Activated B cell treated with CpG ODN at 0.5 μM for 24 hours (primary cell): ENCODE measurements around the gene VWA8. TPM values are rescaled to one million over a fixed set of nuclear protein-coding genes. Genes with fewer than 3 reads are reported as not detected.
"Not testable (repeated sequence)": the region's sequence is repeated elsewhere in the genome, so short reads cannot be mapped to it uniquely, and the experiment has no call there.

ENCODE experiments used
- ATAC-seq: fragments of 200-7000 bp; cut with Tn5 transposase; one replicate; pipeline ENCODE4 v1.10.0; 2021; ENCODE audit warnings: low read depth, mild to moderate bottlenecking, moderate library complexity
- CTCF ChIA-PET: fragments of 350-600 bp; sonication (Branson Sonifier 250); formaldehyde crosslinking; loops from one replicate; lab custom pipeline; 2021; ENCODE audit warnings: antibody characterized with exemption; lab: Charles Lee
- POLR2A ChIA-PET: fragments of 350-600 bp; sonication (Branson Sonifier 250); formaldehyde crosslinking; loops from one replicate; lab custom pipeline; 2021; ENCODE audit warnings: antibody characterized with exemption; lab: Charles Lee
- DNase-seq: peaks from one replicate; pipeline ENCODE4 v3.0.0; 2022
- H3K27ac Mint-ChIP-seq: one replicate; pipeline ENCODE4 v1.8.0; 2020; ENCODE audit warnings: mixed read lengths
- H3K27me3 Mint-ChIP-seq: one replicate; pipeline ENCODE4 v1.8.0; 2021; ENCODE audit warnings: mixed read lengths
- H3K36me3 Mint-ChIP-seq: one replicate; pipeline ENCODE4 v1.8.0; 2021; ENCODE audit warnings: low read depth, mixed read lengths
- H3K4me1 Mint-ChIP-seq: one replicate; pipeline ENCODE4 v1.8.0; 2021; ENCODE audit warnings: mixed read lengths
- H3K4me3 Mint-ChIP-seq: one replicate; pipeline ENCODE4 v1.8.0; 2020; ENCODE audit warnings: mild to moderate bottlenecking, mixed read lengths
- H3K9me3 Mint-ChIP-seq: one replicate; pipeline ENCODE4 v1.8.0; 2020; ENCODE audit warnings: mixed read lengths
- intact Hi-C: fragments of 100-400 bp; cut with micrococcal nuclease; formaldehyde crosslinking; loops from one replicate; pipeline ENCODE4 v1.15.1; 2024
- total RNA-seq: library from RNA; stranded (reverse); gene quantifications from 2 replicates; pipeline ENCODE4 v1.2.3, GENCODE V29; 2022
- TF ChIP-seq, protein P1 (sequence below): fragments of 200-600 bp; IDR thresholded peaks from one replicate; pipeline ENCODE4 v1.8.0; 2022; ENCODE audit warnings: antibody characterized with exemption, mild to moderate bottlenecking

VWA8 gene
- total RNA-seq, 1 donor from 2014 or later: 21.7 TPM

DNA sequence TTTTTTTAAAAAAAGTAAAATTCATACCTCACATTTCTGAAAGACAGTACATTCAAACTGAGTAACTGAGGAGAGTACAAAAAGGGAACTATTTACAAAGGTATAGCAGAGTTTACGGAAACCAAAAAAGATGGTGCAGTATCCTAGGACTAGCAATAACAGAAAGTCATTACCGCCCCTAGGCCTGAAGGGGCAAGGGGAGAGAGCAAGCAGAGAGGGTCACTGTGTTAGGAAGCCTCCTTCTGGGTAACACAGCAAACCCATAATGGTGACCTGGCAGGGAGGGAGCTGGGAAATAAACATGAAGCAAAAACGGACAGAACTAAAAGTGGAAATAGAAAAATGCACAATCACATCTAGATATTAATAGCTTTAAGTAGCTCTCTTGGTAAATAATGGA lies 8.2 kb downstream of the VWA8 start:
- no peak for DNase-seq
- intact Hi-C loops: no loop called here
- TF ChIP-seq, protein P1, sequence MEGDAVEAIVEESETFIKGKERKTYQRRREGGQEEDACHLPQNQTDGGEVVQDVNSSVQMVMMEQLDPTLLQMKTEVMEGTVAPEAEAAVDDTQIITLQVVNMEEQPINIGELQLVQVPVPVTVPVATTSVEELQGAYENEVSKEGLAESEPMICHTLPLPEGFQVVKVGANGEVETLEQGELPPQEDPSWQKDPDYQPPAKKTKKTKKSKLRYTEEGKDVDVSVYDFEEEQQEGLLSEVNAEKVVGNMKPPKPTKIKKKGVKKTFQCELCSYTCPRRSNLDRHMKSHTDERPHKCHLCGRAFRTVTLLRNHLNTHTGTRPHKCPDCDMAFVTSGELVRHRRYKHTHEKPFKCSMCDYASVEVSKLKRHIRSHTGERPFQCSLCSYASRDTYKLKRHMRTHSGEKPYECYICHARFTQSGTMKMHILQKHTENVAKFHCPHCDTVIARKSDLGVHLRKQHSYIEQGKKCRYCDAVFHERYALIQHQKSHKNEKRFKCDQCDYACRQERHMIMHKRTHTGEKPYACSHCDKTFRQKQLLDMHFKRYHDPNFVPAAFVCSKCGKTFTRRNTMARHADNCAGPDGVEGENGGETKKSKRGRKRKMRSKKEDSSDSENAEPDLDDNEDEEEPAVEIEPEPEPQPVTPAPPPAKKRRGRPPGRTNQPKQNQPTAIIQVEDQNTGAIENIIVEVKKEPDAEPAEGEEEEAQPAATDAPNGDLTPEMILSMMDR: no peak
- Mint-ChIP-seq H3K4me1 (peaks cover 7% of the 10 kb centered on the region), H3K36me3 (peaks cover 7% of the 10 kb centered on the region), H3K27ac (no peak overlapping the region), H3K9me3 (peaks cover 3% of the 10 kb centered on the region), H3K27me3 (no peaks in the 10 kb centered on the region), H3K4me3 (no peak overlapping the region)
- ChIA-PET POLR2A (interaction anchor here (0.6 kb wide), 1 partner anchor 56 kb away, joined by 4 read pairs; no protein-coding TSS in a partner anchor), CTCF (no interaction called here)
- ATAC-seq: no peak

DNA sequence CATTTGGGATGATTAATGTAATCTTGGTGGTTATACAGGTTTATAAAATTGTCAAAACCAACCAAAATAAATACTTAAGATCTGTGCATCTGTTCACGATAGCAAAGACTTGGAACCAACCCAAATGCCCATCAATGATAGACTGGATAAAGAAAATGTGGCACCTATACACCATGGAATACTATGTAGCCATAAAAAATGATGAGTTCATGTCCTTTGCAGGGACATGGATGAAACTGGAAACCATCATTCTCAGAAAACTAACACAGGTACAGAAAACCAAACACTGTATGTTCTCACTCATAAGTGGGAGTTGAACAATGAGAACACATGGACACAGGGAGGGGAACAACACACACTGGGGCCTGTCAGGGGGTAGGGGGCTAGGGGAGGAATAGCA lies 11.8 kb downstream of the VWA8 start:
- POLR2A ChIA-PET, H3K27ac Mint-ChIP-seq, DNase-seq, CTCF ChIA-PET, H3K4me3 Mint-ChIP-seq, intact Hi-C loops, H3K27me3 Mint-ChIP-seq, ATAC-seq, H3K4me1 Mint-ChIP-seq: not testable (repeated sequence)
- peaks cover 36% of the 10 kb centered on the region for H3K36me3 Mint-ChIP-seq
- peaks cover 21% of the 10 kb centered on the region for H3K9me3 Mint-ChIP-seq

DNA sequence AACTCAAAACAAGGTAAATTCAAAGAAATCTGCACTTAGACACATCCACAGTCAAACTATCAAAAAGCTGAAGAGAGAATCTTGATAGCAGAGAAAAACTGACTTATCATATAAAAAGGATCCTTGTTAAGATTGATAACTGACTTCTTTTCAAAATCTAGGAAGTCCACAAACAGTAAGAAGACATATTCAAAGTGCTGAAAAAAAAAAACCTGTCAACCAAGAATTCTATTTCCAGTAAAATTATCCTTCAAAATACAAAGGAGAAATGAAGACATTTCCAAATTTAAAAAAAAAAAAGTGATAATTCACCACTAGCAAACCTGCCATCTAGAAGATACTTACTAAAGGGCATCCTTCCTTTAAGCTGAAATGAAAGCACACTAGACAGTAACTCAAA lies 15.0 kb downstream of the VWA8 start:
- Mint-ChIP-seq H3K36me3 (peaks cover 42% of the 10 kb centered on the region), H3K27ac (no peak overlapping the region), H3K4me3 (no peak overlapping the region), H3K9me3 (peaks cover 21% of the 10 kb centered on the region), H3K27me3 (no peaks in the 10 kb centered on the region), H3K4me1 (no peaks in the 10 kb centered on the region)
- CTCF ChIA-PET: no interaction called here
- ATAC-seq: no peak
- DNase-seq: no peak
- intact Hi-C loops: no loop called here
- POLR2A ChIA-PET: no interaction called here
- TF ChIP-seq, protein P1: no peak

DNA sequence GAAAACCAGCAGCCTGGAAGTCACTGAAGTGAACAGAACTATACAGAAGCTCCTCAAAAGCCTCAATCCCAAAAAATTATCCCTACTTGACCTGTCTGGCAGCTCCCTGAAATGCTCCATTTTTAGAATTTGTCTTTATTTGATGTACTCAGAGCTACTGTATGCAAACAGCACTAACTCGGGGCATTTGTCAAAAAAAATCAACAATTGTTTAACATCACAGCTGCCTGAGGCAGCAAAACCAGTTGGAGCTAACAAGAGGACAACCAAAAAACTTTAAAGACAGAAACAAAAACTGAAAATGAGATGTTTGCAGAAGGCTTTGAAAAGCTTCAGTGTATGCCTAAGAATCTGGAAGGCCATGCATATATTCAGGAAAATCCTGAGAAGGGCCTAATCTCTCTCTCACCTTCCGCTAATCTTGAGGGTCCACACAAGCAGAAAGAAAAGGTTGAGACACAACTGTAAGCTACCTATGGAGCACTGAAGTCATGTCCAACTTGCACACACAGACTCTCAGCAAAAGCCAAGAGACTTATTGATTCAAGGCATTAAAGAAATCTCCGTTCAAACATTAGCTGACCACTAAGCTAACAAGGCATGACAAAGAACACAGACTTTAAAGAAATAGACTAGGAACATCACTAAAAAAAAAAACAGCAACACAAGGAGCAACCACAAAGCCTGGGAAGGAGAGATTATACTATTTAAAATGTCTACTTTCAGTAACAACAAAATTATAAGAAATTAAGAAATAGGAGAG lies 16.1 kb downstream of the VWA8 start:
- TF ChIP-seq, protein P1: no peak
- ChIA-PET POLR2A (interaction anchor here (0.7 kb wide), 1 partner anchor 50 kb away, joined by 3 read pairs; no protein-coding TSS in a partner anchor), CTCF (no interaction called here)
- Mint-ChIP-seq H3K4me3 (no peak overlapping the region), H3K4me1 (no peaks in the 10 kb centered on the region), H3K27me3 (no peaks in the 10 kb centered on the region), H3K27ac (no peak overlapping the region), H3K9me3 (peaks cover 21% of the 10 kb centered on the region), H3K36me3 (peaks cover 42% of the 10 kb centered on the region)
- DNase-seq: no peak
- no peak for ATAC-seq
- intact Hi-C loops: no loop called here

DNA sequence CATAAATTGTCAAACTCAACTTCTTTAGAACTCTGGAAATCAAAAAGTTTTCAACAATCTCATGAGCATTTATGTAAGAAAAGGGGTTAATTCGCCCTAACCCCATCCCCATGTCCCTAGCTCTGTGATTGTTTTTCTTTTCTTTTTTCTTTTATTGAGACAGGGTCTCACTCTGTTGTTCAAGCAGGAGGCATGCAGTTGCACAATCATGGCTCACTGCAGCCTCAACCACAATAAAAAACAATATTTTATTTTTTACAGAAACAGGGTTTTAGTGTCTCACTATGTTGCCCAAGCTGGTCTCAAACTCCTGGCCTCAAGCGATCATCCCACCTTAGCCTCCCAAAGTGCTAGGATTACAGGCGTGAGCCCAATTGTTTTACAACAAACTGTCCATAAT lies 16.7 kb downstream of the VWA8 start:
- Mint-ChIP-seq H3K9me3 (peaks cover 21% of the 10 kb centered on the region), H3K4me1 (no peaks in the 10 kb centered on the region), H3K27ac (no peak overlapping the region), H3K36me3 (peaks cover 41% of the 10 kb centered on the region), H3K27me3 (no peaks in the 10 kb centered on the region), H3K4me3 (no peak overlapping the region)
- CTCF ChIA-PET: no interaction called here
- no peak for ATAC-seq
- DNase-seq: no peak
- POLR2A ChIA-PET: interaction anchor here (0.7 kb wide), 1 partner anchor 49 kb away, joined by 3 read pairs; no protein-coding TSS in a partner anchor
- intact Hi-C loops: no loop called here
- TF ChIP-seq, protein P1: no peak
